ENCODE data around the gene LDHD.

- TF ChIP-seq ZNF274 (IDR thresholded peaks at IDR 0.05; ENCODE audit: low read depth, low read length) (no peak), SUZ12 (IDR thresholded peaks at IDR 0.05; ENCODE audit: extremely low read depth, insufficient read depth, insufficient read length) (no peak)
These were observed 28.4 kb downstream of the LDHD start for GRCh38 chr16:75088216-75088615.

All from NT2/D1 (cell line).